GM19395 (cell line): Measurements from ENCODE around the gene MEIS1.

Experiments used
- ATAC-seq: cut with Tn5 transposase; IDR thresholded peaks from one replicate; pipeline ENCODE4 v1.9.1; 2021; ENCODE audit warnings: mild to moderate bottlenecking, moderate library complexity; ENCODE audit not compliant: unreplicated experiment

The MEIS1 gene

DNA sequence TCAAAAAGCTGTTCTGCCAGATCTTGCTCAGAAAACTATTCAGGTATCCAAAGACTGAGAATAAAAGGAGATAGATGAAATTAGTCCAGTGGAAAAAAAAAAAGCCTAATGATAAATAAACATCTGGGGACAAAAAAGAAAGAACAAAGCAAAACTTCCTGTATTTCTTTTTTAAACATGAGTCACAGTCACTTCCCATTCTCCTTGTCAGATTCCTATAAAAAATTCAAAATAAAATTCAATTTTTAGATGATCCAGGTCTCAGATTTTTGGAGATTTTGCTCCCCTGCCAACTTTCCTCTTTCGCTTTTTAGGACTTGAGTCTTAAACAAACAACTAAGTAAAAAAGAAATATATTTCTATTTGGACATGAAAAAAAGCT is 127.4 kb downstream of the MEIS1 start:
- no peak for ATAC-seq

DNA sequence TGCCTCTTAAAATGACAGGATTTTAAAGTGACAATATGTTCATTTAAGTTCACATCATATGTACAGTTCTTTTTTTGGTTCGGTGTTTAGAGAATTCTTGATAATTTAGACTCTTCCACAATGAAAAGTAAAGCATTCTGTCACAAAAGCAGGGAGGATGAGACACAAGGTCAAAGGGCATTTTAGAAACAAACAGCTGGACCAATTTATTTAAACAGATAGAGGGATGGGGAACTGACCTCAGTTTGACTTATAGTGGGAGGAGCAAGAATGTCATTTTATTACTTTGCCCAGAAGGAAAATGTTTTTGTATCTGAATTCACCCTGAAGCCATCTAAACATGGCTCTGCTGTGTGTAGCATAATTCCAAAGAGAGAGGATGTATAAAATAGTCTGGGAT is 128.5 kb downstream of the MEIS1 start:
- no peak for ATAC-seq

DNA sequence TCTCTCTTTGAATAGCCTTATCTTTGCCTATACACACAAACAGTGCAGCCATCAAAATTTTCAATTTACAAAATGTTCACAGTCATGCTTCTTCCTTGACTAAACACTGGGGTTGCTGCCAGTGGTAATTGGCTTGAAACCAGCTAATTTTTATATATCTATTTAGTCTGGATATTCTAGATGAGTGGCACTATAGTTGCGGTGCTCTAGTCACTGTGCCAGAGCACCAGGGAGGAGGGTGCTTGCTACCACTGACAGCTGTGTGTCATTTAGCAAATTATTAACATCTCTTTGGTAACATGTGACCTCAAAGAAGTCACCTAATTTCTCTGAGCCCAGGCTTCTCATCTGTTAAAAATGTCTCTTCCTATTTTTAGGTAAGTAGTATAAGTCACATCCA is 130.4 kb downstream of the MEIS1 start:
- no peak for ATAC-seq

DNA sequence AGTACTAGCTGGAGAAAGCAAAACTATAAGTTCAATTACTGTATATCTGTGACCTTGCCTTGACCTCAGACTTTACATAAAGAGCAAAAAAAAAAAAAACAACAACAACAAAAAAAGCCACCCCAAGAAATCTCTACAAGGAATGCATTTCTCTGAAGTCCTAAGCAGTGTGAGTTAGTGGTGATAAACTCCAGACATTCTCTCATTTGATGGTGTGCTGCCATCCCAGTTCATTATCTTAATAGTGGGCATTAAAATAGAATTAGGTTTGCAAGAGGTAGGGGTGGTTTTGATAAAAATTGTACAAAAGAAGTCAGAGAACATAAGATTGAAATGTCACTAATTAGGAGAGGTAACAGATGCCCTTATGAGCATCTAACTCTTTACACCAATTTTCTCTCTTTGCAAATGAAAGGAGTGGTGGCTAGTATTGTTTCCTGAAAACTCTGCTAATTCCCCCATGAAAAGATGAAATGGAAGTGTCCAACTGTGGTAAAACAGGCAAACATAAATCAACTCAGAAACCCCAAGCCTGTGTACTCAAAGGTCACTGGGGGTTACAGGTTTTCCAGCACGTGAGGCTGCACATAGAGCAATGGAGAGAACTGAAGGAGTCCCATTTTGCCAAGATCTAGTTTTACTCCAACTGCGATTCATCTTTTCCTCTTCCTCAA is 131.9 kb downstream of the MEIS1 start:
- no peak for ATAC-seq

DNA sequence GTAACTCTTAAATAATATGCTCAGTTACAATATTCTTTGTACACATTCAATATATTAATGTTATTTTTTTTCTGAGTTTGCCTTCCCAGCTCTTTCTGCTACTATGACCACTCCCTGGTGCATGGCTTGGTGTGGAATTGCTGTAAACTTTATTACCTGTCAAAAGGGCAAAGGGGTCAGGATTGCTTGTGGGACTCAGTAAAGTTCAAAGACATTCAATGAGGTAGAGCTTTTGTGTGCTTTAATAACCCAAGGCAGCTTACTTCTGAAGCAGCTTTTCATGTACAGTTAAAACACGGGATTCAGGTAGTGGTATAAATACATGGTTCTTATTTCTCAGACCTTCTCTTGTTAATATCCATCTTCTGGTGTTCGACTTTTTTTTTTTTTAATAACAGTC is 132.8 kb downstream of the MEIS1 start:
- ATAC-seq = no peak

DNA sequence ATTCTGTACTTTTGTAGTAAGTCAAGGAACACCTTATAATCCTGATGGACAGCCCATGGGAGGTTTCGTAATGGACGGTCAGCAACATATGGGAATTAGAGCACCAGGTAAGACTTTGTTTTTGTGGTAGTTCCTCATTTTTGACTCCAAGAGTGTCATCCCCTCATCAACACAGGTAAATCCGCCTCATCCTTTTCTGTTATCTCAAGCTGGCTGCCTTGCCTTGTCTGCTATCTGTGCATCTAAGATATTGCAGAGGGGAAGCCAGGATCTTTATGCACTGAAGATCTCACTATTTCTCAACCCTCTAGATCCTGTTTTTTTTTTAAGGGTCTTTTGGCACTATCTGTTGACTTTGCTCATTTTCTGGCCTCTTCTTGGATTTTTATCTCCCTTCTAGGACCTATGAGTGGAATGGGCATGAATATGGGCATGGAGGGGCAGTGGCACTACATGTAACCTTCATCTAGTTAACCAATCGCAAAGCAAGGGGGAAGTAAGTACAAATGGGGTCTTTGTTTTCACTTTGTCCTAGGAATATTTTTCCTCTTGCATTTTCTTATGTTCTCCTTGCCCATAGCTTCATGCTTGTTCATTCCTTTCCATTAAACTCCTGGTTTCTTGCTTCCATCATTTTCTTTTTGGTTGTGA is 133.8 kb downstream of the MEIS1 start:
- ATAC-seq = no peak

DNA sequence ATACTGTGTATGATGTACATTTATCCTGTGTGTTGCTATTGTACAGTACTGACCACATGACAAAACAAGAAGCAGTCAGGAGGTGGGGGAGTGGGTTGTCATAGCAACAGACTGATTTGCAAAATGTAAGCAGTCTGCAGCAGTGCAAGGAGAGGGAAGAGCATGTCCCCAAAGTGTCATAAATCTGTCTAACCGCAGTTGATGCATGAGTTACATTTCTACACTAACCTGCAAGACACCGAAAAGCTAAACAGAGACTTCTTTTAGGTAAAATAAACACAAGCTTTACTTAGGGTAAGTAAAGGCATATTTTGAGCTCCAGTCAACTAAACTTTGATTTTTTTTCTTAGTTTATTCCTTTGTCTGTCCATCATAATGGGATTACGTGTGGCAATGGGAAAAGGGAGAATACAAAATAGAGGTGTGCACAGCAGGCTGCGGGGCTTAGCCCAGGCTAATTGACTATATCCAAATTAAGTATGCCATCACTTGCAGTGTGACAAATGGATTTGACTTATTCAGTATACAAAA is 134.5 kb downstream of the MEIS1 start:
- ATAC-seq = no peak

DNA sequence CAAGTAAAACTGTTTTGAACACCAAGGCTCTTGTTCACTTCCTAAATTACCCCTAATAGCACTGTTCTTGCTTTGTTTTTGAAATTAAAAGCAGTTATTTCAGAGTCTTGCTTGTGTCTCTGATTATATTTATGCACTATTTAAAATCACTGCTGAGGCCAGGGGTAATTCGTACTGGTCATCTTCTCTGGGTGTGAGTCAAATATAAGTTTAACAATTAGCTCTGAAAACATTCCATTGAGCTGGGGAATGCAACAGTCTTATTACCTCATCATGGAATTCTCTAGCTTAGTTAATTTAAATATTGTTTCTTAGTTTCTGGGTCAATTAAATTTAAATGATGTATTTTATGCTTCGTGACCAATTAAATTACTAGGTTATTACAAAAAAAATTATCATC is 135.0 kb downstream of the MEIS1 start:
- ATAC-seq = no peak

DNA sequence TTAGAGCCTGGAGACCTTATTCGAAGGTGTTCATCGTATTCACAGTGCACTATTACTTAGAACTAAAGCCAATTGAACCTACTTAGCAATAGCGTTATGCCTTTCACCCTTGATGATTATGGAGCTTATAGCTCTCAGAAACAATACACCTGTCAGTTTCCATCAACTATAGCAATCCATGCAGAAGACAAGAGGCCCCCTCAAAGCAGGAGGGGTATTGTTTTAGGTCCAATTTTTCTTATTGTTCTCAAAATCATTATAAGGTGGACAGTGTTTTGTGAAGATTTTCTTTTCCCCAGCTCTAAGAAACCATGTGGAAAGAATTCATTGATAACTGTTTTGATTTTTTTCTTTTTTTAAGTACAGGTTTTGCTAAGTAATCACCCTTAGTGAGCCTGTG is 135.5 kb downstream of the MEIS1 start:
- ATAC-seq = no peak

DNA sequence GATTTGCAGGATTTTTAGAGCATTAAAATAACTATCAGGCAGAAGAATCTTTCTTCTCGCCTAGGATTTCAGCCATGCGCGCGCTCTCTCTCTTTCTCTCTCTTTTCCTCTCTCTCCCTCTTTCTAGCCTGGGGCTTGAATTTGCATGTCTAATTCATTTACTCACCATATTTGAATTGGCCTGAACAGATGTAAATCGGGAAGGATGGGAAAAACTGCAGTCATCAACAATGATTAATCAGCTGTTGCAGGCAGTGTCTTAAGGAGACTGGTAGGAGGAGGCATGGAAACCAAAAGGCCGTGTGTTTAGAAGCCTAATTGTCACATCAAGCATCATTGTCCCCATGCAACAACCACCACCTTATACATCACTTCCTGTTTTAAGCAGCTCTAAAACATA is 137.0 kb downstream of the MEIS1 start:
- no peak for ATAC-seq

DNA sequence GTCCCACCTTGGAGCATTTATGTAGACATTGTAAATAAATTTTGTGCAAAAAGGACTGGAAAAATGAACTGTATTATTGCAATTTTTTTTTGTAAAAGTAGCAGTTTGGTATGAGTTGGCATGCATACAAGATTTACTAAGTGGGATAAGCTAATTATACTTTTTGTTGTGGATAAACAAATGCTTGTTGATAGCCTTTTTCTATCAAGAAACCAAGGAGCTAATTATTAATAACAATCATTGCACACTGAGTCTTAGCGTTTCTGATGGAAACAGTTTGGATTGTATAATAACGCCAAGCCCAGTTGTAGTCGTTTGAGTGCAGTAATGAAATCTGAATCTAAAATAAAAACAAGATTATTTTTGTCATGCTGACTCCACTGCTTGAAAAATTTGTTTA is 137.5 kb downstream of the MEIS1 start:
- no peak for ATAC-seq

DNA sequence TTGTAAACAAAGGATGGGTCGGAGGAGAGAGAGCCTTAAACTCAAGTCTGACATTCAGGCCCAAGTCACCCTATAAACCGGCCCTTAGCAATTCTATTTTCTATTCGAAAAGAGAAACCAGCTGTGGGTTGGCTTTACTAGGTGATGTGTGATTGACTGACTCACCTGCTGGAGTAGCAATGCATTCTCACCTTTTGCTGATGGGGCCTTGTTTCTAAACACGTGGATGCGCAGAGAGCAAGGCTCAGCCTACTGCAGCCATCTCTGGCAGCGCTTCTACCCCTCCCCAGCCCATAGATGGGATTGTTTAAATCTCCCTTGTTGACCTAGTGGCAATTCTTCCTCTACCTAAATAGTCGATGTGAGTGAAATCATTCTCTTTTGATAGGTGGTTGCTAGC is 138.5 kb downstream of the MEIS1 start:
- no peak for ATAC-seq

DNA sequence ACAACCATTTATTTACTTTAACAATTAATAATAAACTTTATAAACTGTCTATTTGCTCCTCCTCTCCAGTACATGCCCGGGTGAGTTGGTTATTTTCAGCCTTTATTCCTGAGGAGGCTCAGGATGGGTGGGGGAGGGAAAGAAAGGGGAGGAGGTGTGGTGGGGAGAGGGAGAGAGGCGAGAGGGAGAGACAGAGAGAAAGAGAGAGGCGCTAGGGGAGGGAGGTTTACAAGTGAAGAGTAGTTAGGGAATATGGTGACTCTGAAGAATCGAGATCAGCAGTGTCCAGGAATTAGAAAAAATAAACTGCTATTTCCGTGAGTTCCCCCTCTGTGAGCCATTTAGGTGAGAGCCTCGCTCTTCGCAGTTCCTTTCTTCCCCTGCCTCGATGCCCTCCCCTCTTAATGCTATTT is 138.9 kb downstream of the MEIS1 start:
- no peak for ATAC-seq

DNA sequence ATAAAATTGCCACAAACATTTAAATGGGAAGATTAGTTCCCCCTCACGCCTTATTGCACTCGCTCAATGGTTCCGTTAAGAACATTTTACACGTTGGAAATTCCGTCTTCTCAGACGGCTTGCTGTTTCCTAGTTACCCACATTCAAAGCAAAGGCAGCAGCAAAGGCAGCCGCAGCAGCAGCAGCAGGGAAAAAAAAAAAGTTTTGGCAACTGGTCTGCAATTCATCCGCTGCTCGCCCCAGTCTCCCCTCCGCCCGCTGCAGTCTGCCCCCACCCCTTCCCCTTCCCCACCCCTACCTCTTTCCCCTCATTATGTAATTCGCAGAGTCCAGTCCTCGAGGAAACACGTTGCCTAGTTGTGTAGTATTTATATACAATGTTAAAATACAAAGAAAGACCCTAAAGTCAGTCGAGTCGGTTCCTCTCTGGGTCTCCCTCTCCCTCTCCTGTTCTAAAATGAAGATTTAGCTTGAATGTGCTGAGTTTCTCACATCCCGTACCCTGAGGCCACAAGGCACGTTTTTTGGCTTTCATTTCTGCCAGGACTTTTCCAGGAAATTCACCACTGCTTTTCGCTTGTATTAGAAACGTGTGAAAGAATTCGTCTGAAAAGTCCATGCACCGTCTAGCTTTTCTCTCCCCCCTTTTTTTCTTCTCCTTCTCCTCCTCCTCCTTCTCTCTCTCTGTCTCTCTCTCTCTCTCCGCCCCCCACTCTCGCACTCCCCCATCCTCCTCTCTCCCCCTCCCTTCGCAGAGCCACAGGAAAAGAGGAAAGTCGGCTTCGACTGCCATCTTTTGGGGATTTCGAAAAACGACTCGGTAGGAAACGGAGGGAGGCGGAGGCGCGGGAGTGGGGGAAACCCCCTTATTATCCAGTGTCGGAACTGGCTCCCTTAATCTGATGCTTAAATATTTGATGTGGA is 140.0 kb downstream of the MEIS1 start:
- no peak for ATAC-seq

DNA sequence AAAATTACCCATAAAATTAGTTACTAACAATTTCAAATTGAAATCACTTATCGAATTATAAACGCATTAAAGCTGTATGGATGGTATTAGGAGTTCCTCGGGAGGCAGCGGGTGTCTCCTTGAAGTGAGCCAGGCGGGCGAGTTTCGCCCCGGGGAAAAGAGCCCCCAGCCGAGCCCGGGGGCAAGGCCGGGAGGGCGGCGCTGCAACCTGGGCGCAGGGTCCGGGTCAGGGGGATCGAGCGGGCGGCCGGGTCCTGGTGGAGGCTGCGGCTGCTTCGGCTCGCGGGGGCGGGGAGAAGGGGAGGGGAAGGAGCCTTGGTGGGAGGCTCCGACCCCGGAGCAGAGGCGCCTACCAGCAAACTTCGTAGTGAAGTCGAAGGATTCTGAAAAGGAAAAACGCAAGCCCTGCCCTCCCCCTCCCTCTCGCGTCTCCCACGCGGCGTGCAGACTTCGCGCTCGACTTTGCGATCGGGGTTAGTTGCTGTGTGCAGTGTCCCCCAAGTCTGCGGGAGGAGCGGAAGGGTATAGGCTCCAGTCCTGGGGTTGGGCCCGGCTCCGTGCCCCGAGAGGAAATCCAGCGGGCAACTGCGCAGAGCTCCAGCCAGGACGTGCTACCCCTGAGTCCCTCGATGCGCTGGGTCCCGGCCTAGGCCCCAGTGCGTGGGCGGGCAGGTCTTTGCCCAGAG is 140.8 kb downstream of the MEIS1 start:
- no peak for ATAC-seq

DNA sequence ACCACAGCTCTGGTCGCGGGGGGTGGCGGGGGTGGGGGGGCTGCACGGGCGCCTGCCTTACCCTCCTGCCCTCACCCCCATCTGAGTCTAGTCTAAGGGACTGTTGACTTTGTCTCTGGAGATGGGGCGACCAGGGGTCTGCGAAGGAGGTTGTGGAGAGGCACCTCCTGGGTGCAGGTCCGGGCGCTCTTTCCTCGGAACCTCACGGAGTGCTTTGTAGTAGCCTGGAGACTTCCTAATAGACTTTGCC is 141.3 kb downstream of the MEIS1 start:
- ATAC-seq = no peak

DNA sequence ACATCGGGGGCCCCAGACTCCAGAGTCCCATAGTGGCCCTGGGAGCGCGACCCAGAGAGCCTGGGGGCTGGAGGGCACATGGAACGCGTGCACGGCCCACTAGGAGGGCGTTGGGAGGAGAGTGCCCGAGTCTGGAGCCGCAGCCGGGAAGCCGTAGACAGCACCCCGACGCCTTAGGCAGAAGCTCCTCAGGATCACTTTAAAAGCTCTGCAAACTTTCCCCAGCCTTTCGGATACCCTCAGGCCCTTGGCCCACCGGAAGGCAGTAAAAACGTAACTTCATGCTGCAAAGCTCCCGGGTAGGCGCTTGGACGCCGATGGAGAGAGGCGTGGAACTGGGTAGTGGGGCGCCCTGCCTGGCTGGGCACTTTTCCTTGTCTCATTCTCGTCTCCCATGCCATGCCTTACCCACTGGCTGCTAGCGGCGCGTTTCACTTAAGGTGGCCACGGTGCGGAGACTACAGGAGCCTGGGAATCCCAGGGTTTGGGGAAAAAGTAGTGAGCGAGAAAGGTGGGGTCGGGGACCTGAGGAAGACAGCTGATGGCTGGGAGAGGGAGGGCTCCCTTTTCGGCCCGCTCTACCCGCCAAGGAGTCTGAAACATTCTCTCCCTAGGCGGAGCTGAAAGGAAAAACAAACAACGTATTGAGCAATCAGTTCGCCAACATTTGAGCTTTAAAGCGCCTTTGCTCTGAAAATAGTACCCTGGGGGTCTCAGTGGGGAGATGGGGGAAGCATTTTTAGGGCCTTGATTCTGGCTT is 141.8 kb downstream of the MEIS1 start:
- no peak for ATAC-seq

DNA sequence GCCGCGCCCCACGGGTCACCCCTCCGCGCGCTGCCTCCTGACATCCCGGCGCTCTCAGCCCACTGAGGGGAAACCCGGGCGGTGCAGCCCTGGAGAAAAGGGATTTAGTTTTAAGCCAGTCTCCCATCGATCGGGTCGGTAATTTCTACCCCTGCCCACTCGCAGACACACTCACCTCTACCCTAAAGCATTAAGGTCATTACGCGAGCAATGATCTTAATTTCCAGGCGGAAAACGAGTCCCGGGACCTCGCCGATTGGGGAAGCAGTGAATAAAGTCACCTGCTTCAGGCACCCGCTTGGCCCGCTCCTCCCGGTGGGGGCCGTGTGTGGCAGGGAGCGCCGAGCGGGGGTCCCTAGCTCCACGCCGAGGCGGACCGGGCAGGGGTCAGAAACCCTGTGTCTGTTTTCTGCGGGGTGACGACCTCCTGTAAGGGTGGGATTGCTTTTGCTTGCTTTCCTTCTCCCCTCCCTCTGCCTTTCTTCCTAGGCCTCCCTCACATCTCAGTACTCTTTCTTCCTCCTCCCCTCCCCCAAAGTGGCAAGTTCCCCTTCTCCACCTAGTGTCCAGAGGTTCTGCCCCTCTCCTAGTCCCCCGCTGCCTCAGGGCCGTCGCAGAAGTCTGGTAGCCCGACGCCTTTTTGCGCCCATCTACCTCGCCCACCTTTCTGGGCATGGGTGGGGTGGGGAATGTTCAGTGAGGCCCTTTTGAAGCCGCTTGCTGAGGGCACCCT is 142.6 kb downstream of the MEIS1 start:
- ATAC-seq = no peak

DNA sequence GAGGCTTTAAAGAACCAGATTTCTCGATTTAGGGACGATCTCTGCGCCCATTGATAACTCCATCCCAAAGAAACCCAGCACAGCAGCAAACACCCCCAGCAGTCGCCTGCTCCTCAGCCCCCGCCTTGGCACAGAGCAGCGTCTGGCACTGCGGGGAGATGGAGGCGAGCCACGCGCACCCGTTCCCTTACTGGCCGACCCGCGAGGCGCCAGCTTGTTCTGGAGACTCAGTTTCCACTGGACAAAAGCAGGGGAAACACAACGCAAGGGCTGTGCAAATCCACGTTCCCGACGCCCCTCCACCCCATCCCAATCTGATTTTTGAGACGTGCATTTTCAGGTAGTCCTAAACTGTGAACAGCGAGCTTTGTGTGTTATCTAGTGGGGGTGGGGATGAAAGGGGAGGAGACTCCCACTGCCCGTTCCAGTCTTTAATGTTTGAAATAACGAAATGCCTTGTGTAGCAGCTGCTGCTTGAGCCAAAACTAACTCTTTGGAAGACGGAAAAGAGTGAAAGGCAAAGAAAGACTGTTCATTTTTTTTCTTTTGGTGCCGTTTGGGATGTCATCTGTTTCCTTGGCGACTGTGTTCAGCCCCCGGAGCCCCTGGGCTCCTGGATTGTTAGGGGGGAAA is 143.2 kb downstream of the MEIS1 start:
- ATAC-seq = no peak

DNA sequence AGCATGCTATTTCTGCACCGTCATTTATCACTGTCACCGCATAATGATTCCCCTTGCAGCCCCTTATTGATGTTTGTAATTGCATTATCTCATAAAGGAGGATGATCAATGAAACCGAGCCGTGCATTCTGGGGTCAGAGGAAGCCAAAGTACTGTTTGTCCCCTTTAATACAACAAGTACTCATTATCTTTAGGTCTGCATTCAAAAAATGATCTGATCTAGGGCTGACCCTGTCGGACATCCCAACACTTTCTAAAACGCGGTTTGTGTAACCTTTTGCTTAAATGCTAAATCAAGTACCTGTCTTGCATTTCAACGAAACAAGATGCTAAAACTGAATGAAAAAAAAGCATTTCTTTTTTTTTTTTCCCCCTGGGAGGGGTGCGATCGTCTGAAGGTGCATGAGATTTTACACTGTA is 143.8 kb downstream of the MEIS1 start:
- ATAC-seq = no peak
